IMR-90 (cell line): Measurements from ENCODE around the gene HERC4. TPM values are rescaled to one million over a fixed set of nuclear protein-coding genes. Genes with fewer than 3 reads are reported as not detected.

Experiments
- ATAC-seq: fragments of 200-7000 bp; cut with Tn5 transposase; 2 replicates; pipeline ENCODE4 v1.9.1; 2020; ENCODE audit warnings: low read depth, mild to moderate bottlenecking, moderate library complexity
- BruUV-seq: library from RNA; stranded (reverse); fragments of 400-500 nt; replicated peaks from 2 replicates; lab custom pipeline; 2021; lab: Mats Ljungman, UMichigan
- CTCF ChIA-PET: fragments of 300-600 bp; formaldehyde crosslinking; extraction: SDS; loops from one replicate; lab custom pipeline; 2021; ENCODE audit warnings: antibody characterized with exemption; lab: Yijun Ruan, JAX
- POLR2A ChIA-PET: fragments of 300-600 bp; sonication (Branson Sonifier 250); formaldehyde crosslinking; loops from one replicate; lab custom pipeline; 2022; ENCODE audit warnings: antibody characterized with exemption; ENCODE audit not compliant: unreplicated experiment; lab: Charles Lee
- DNase-seq: peaks from one replicate; pipeline ENCODE4 v3.0.0; 2013
- H2AFZ ChIP-seq: replicated peaks from 2 replicates; pipeline ENCODE3; 2013; ENCODE audit warnings: low read length, mild to moderate bottlenecking; ENCODE audit not compliant: poor library complexity
- H2AK5ac ChIP-seq: 2 replicates; pipeline ENCODE4 v1.6.1; 2013; ENCODE audit warnings: low read depth, low read length, inconsistent platforms
- H2AK9ac ChIP-seq: replicated peaks from 2 replicates; pipeline ENCODE3; 2013; ENCODE audit warnings: mild to moderate bottlenecking, low read depth, low read length, moderate library complexity; ENCODE audit not compliant: poor library complexity
- H2BK120ac ChIP-seq: 2 replicates; pipeline ENCODE4 v1.6.1; 2013; ENCODE audit warnings: low read depth, low read length, inconsistent platforms
- H2BK15ac ChIP-seq: 3 replicates; pipeline ENCODE4 v1.6.1; 2013; ENCODE audit warnings: low read depth, low read length, inconsistent platforms
- H2BK20ac ChIP-seq: 2 replicates; pipeline ENCODE4 v1.6.1; 2013; ENCODE audit warnings: low read depth, mild to moderate bottlenecking, inconsistent platforms, low read length, moderate library complexity
- H2BK5ac ChIP-seq: 2 replicates; pipeline ENCODE4 v1.6.1; 2013; ENCODE audit warnings: mild to moderate bottlenecking, low read depth, low read length, inconsistent platforms; ENCODE audit not compliant: poor library complexity, severe bottlenecking
- H3K14ac ChIP-seq: replicated peaks from 2 replicates; pipeline ENCODE4 v1.6.1; 2013; ENCODE audit warnings: low read depth, low read length, inconsistent platforms
- H3K18ac ChIP-seq: 2 replicates; pipeline ENCODE4 v1.6.1; 2013; ENCODE audit warnings: low read depth, low read length, control low read depth
- H3K23ac ChIP-seq: 2 replicates; pipeline ENCODE4 v1.6.1; 2013; ENCODE audit warnings: low read depth, low read length, inconsistent platforms
- H3K27ac ChIP-seq: 2 replicates; pipeline ENCODE4 v1.5.1; 2013; ENCODE audit warnings: mild to moderate bottlenecking, control low read depth, low read length; ENCODE audit not compliant: insufficient read depth
- H3K27me3 ChIP-seq: 2 replicates; pipeline ENCODE4 v1.6.1; 2013; ENCODE audit warnings: low read length; ENCODE audit not compliant: control insufficient read depth, insufficient read depth
- H3K36me3 ChIP-seq: 2 replicates; pipeline ENCODE4 v1.6.1; 2013; ENCODE audit warnings: low read length, mixed read lengths; ENCODE audit not compliant: control insufficient read depth, insufficient read depth
- H3K4ac ChIP-seq: 2 replicates; pipeline ENCODE4 v1.6.1; 2013; ENCODE audit warnings: low read depth, low read length, inconsistent platforms
- H3K4me1 ChIP-seq: 2 replicates; pipeline ENCODE4 v1.6.1; 2013; ENCODE audit warnings: low read length, mixed read lengths; ENCODE audit not compliant: control insufficient read depth, insufficient read depth
- H3K4me2 ChIP-seq: 2 replicates; pipeline ENCODE4 v1.6.1; 2013; ENCODE audit warnings: low read depth, mild to moderate bottlenecking, control low read depth, low read length, moderate library complexity
- H3K4me3 ChIP-seq: 2 replicates; pipeline ENCODE4 v1.5.1; 2013; ENCODE audit warnings: low read depth, mild to moderate bottlenecking, control low read depth, low read length, moderate library complexity; ENCODE audit not compliant: insufficient read depth
- H3K56ac ChIP-seq: 2 replicates; pipeline ENCODE4 v1.6.1; 2013; ENCODE audit warnings: low read length, inconsistent platforms; ENCODE audit not compliant: insufficient read depth; ENCODE audit errors: extremely low read depth
- H3K79me1 ChIP-seq, 2 experiments: 2 replicates each; pipeline ENCODE4 v1.6.1; 2013; ENCODE audit warnings: low read length in 2 of 2, inconsistent platforms in 1 of 2, low read depth in 1 of 2
- H3K9ac ChIP-seq: 2 replicates; pipeline ENCODE4 v1.6.1; 2013; ENCODE audit warnings: low read depth, low read length, control low read depth
- H3K9me1 ChIP-seq: 2 replicates; pipeline ENCODE4 v1.6.1; 2013; ENCODE audit warnings: low read length, inconsistent platforms; ENCODE audit not compliant: insufficient read depth
- H3K9me3 ChIP-seq: 2 replicates; pipeline ENCODE4 v1.6.1; 2013; ENCODE audit warnings: low read length; ENCODE audit not compliant: control insufficient read depth, insufficient read depth
- H4K20me1 ChIP-seq: 2 replicates; pipeline ENCODE4 v1.6.1; 2013; ENCODE audit warnings: low read length, inconsistent platforms; ENCODE audit not compliant: insufficient read depth
- H4K5ac ChIP-seq: 2 replicates; pipeline ENCODE4 v1.6.1; 2013; ENCODE audit warnings: mild to moderate bottlenecking, low read depth, low read length, control low read depth
- H4K8ac ChIP-seq, 2 experiments: 2 replicates each; pipeline ENCODE4 v1.6.1; 2013; ENCODE audit warnings: low read depth in 2 of 2, low read length in 2 of 2, control low read depth in 1 of 2, inconsistent platforms in 1 of 2
- H4K91ac ChIP-seq: 2 replicates; pipeline ENCODE4 v1.6.1; 2013; ENCODE audit warnings: low read depth, low read length, inconsistent platforms; ENCODE audit not compliant: insufficient read depth
- CTCF ChIP-seq: conservative IDR thresholded peaks from 2 replicates; pipeline ENCODE4 v1.5.1; 2012; ENCODE audit warnings: mild to moderate bottlenecking, low read depth, low read length, improper control_type of control experiment
- FOS ChIP-seq: fragments of 150-350 bp; IDR thresholded peaks from 2 replicates; pipeline ENCODE4 v1.6.1; 2016; ENCODE audit warnings: low read depth, low read length
- MAFK ChIP-seq: IDR thresholded peaks from 2 replicates; pipeline ENCODE4 v1.6.1; 2012; ENCODE audit warnings: low read depth, low read length, improper control_type of control experiment
- MAZ ChIP-seq: IDR thresholded peaks from 2 replicates; pipeline ENCODE4 v1.6.1; 2012; ENCODE audit warnings: low read depth, mild to moderate bottlenecking, low read length, improper control_type of control experiment, moderate library complexity, borderline replicate concordance
- MXI1 ChIP-seq: IDR thresholded peaks from 2 replicates; pipeline ENCODE4 v1.6.1; 2012; ENCODE audit warnings: low read depth, mild to moderate bottlenecking, low read length, moderate library complexity, borderline replicate concordance
- NFE2L2 ChIP-seq: fragments of 150-350 bp; IDR thresholded peaks from 2 replicates; pipeline ENCODE4 v1.6.1; 2016; ENCODE audit warnings: low read depth, mild to moderate bottlenecking, low read length
- POLR2A ChIP-seq: IDR thresholded peaks from 2 replicates; pipeline ENCODE4 v1.6.1; 2012; ENCODE audit warnings: mild to moderate bottlenecking, low read depth, low read length
- RAD21 ChIP-seq: IDR thresholded peaks from 2 replicates; pipeline ENCODE4 v1.6.1; 2012; ENCODE audit warnings: low read length, improper control_type of control experiment
- RCOR1 ChIP-seq: IDR thresholded peaks from 2 replicates; pipeline ENCODE4 v1.6.1; 2012; ENCODE audit warnings: mild to moderate bottlenecking, low read length, improper control_type of control experiment; ENCODE audit not compliant: insufficient replicate concordance
- RFX5 ChIP-seq: IDR thresholded peaks from 2 replicates; pipeline ENCODE4 v1.8.0; 2012; ENCODE audit warnings: low read depth, mild to moderate bottlenecking, low read length, moderate library complexity
- SMC3 ChIP-seq: fragments of 150-350 bp; IDR thresholded peaks from 2 replicates; pipeline ENCODE4 v1.6.1; 2016; ENCODE audit warnings: low read depth, mild to moderate bottlenecking, antibody characterized with exemption, low read length, moderate library complexity
- WGBS, 2 experiments: methylation state at CpG; one replicate each; pipeline versions ENCODE4 v1.1.5 to v1.1.7; 2013; ENCODE audit warnings: missing lambda C conversion rate in 2 of 2; ENCODE audit not compliant: insufficient read length in 1 of 2; ENCODE audit errors: extremely low coverage in 2 of 2; 5-methylcytosine and 5-hydroxymethylcytosine counted together
- dilution Hi-C: fragments of 300-500 bp; cut with HindIII; formaldehyde crosslinking; loops from one replicate; pipeline ENCODE4 v1.14.3; 2018; ENCODE audit warnings: low sequenced_read_pairs; ENCODE audit not compliant: unreplicated experiment
- in situ Hi-C: fragments of 300-500 bp; cut with MboI; formaldehyde crosslinking; loops from 3 replicates; pipeline ENCODE4 v1.14.3; 2019; ENCODE audit warnings: low sequenced_read_pairs, inconsistent platforms, mixed read lengths
- intact Hi-C: fragments of 100-400 bp; cut with micrococcal nuclease; formaldehyde crosslinking; loops from 2 replicates; pipeline ENCODE4 v1.10.0; 2022
- polyA plus RNA-seq, 3 experiments: library from polyadenylated mRNA; depleted of rRNA; stranded (reverse); fragments of >200 nt; gene quantifications; 2 replicates each; pipeline ENCODE4 v1.2.3, GENCODE V29; 2012; ENCODE audit warnings: low replicate concordance in 1 of 3
- total RNA-seq: library from RNA; depleted of rRNA; stranded (reverse); fragments of >200 nt; gene quantifications from 2 replicates; pipeline ENCODE4 v1.2.3, GENCODE V29; 2012
- TF ChIP-seq, protein P1 (sequence below): fragments of 150-350 bp; IDR thresholded peaks from 2 replicates; pipeline ENCODE4 v1.6.1; 2016; ENCODE audit warnings: low read depth, mild to moderate bottlenecking, low read length, moderate library complexity, borderline replicate concordance
- TF ChIP-seq, protein P2 (sequence below): fragments of 150-350 bp; IDR thresholded peaks from 2 replicates; pipeline ENCODE4 v1.6.1; 2017; ENCODE audit warnings: mild to moderate bottlenecking, antibody characterized with exemption, low read length, low read depth

Gene HERC4
- total and polyA plus RNA-seq, 2 of the 4 experiments (the other 2 are of a cell fraction), result 66.6 to 92.8 TPM

- Histone ChIP-seq H3K9me3 (no peaks in the 10 kb centered on the region), H4K20me1 (no peaks in the 10 kb centered on the region), H2BK120ac (no peak overlapping the region), H2AFZ (no peak overlapping the region), H3K27me3 (no peaks in the 10 kb centered on the region), H4K8ac (no peak overlapping the region), H4K5ac (no peak overlapping the region), H2BK5ac (no peak overlapping the region), H3K4me2 (no peak overlapping the region), H2AK5ac (no peak overlapping the region), H2BK15ac (no peak overlapping the region), H3K4ac (no peak overlapping the region), H3K14ac (no peak overlapping the region), H2AK9ac (no peak overlapping the region), H3K9me1 (no peaks in the 10 kb centered on the region; the same call in 1 of the 2 replicates), H2BK20ac (no peak overlapping the region), H4K91ac (no peak overlapping the region), H3K18ac (no peak overlapping the region), H3K36me3 (peaks cover 27% of the 10 kb centered on the region), H3K23ac (no peak overlapping the region), H3K4me1 (no peaks in the 10 kb centered on the region), H3K4me3 (no peak overlapping the region), H3K9ac (no peak overlapping the region), H3K79me1 (peaks cover 18 to 20% of the 10 kb centered on the region in 2 experiments; a peak in 2 of 4 replicates), H3K27ac (no peak overlapping the region), H3K56ac (no peak overlapping the region)
- in situ Hi-C loops (no loop called here), intact Hi-C loops (no loop called here), dilution Hi-C loops (no loop called here)
- no TSS peak for BruUV-seq
- CTCF ChIA-PET, result no interaction called here
- DNase-seq (no peak), ATAC-seq (no peak)
- POLR2A ChIA-PET, result no interaction called here
- no CpG with 5 or more reads among the region's 8 CpGs for WGBS, 2 experiments
- TF ChIP-seq, protein P1, sequence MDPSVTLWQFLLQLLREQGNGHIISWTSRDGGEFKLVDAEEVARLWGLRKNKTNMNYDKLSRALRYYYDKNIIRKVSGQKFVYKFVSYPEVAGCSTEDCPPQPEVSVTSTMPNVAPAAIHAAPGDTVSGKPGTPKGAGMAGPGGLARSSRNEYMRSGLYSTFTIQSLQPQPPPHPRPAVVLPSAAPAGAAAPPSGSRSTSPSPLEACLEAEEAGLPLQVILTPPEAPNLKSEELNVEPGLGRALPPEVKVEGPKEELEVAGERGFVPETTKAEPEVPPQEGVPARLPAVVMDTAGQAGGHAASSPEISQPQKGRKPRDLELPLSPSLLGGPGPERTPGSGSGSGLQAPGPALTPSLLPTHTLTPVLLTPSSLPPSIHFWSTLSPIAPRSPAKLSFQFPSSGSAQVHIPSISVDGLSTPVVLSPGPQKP, result no peak
- TF ChIP-seq POLR2A (no peak), RFX5 (no peak), SMC3 (no peak), MXI1 (no peak), FOS (no peak), MAZ (no peak), MAFK (no peak), CTCF (no peak), RCOR1 (no peak), NFE2L2 (no peak), RAD21 (no peak)
- TF ChIP-seq, protein P2, sequence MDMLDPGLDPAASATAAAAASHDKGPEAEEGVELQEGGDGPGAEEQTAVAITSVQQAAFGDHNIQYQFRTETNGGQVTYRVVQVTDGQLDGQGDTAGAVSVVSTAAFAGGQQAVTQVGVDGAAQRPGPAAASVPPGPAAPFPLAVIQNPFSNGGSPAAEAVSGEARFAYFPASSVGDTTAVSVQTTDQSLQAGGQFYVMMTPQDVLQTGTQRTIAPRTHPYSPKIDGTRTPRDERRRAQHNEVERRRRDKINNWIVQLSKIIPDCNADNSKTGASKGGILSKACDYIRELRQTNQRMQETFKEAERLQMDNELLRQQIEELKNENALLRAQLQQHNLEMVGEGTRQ, result no peak
Measured at GRCh38 chr10:67914777-67915340, 160.2 kb downstream of the HERC4 start.
